VCaP (cell line): ENCODE measurements around the gene CDC14A.

Experiments used
- H3K27ac ChIP-seq: fragments of 450-650 bp; 2 replicates; pipeline ENCODE4 v1.5.1; 2017
- TF ChIP-seq, protein P1 (sequence below): fragments of 450-650 bp; conservative IDR thresholded peaks from 2 replicates; pipeline ENCODE4 v1.5.1; 2017; ENCODE audit warnings: mild to moderate bottlenecking, moderate library complexity

Gene CDC14A

GRCh38 chr1:100377590-100378361 is 25.5 kb downstream of the CDC14A start:
- TF ChIP-seq, protein P1, sequence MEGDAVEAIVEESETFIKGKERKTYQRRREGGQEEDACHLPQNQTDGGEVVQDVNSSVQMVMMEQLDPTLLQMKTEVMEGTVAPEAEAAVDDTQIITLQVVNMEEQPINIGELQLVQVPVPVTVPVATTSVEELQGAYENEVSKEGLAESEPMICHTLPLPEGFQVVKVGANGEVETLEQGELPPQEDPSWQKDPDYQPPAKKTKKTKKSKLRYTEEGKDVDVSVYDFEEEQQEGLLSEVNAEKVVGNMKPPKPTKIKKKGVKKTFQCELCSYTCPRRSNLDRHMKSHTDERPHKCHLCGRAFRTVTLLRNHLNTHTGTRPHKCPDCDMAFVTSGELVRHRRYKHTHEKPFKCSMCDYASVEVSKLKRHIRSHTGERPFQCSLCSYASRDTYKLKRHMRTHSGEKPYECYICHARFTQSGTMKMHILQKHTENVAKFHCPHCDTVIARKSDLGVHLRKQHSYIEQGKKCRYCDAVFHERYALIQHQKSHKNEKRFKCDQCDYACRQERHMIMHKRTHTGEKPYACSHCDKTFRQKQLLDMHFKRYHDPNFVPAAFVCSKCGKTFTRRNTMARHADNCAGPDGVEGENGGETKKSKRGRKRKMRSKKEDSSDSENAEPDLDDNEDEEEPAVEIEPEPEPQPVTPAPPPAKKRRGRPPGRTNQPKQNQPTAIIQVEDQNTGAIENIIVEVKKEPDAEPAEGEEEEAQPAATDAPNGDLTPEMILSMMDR, result no peak
- H3K27ac ChIP-seq, result no peak overlapping the region

DNA sequence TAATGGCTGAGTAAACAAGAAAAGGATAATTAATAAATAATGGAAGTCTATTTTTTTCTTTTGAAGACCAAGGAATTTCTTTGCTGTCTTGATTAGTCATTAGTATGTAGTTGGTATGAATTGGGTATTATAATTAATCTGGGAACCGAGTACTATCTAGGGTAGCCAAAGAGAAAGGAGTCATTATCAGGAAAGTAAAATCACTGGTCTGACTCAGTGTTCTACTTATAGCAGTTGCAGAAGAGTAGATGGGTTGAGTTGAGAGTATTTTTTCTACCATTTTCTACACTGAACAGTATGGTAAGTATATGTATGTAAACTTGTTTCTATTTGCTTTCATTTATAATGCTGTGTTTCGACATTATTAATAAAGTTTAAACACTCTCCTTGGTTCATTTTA is 26.6 kb downstream of the CDC14A start:
- TF ChIP-seq, protein P1, result no peak
- H3K27ac ChIP-seq, result no peak overlapping the region

- TF ChIP-seq, protein P1, result no peak
- H3K27ac ChIP-seq, result no peak overlapping the region
Observed at GRCh38 chr1:100380635-100381034, 28.3 kb downstream of the CDC14A start.

- TF ChIP-seq, protein P1, result no peak
- H3K27ac ChIP-seq, result no peak overlapping the region
Observed at GRCh38 chr1:100382657-100383056, 30.4 kb downstream of the CDC14A start.

GRCh38 chr1:100383743-100384405 is 31.6 kb downstream of the CDC14A start:
- TF ChIP-seq, protein P1, result no peak
- no peak overlapping the region for H3K27ac ChIP-seq

GRCh38 chr1:100387209-100387608 is 34.9 kb downstream of the CDC14A start:
- TF ChIP-seq, protein P1, result no peak
- H3K27ac ChIP-seq, result no peak overlapping the region

- H3K27ac ChIP-seq, result no peak overlapping the region
Observed at GRCh38 chr1:100387657-100388350, 35.5 kb downstream of the CDC14A start.

More at GRCh38 chr1:100387657-100388350, 35.5 kb downstream of the CDC14A start:
- TF ChIP-seq, protein P1, result no peak
